G401 (cell line): Measurements from ENCODE around the gene SNAPC1. TPM values are rescaled to one million over a fixed set of nuclear protein-coding genes. Genes with fewer than 3 reads are reported as not detected.
A peak's percentile ranks its signal among the peaks of the same experiment; 100 is the strongest.
"Not testable (repeated sequence)": the region's sequence is repeated elsewhere in the genome, so short reads cannot be mapped to it uniquely, and the experiment has no call there.

Source experiments
- DNase-seq: peaks from one replicate; pipeline ENCODE4 v3.0.0-alpha.2; 2015; ENCODE audit warnings: low spot score
- in situ Hi-C: cut with HindIII; loops from 2 replicates; pipeline ENCODE4 v1.10.0; 2016; ENCODE audit warnings: low sequenced_read_pairs, mixed read lengths
- total RNA-seq: library from RNA; depleted of rRNA; stranded (reverse); fragments of >200 nt; shearing (Covaris generic); gene quantifications from 2 replicates; pipeline ENCODE4 v1.2.3, GENCODE V29; 2014

SNAPC1 gene
- total RNA-seq, 1 experiment from 2014 or later, result 13.1 TPM

- in situ Hi-C loops, result no loop called here
- DNase-seq, result no peak
Observed at GRCh38 chr14:61747342-61747741, 14.9 kb upstream of the SNAPC1 start.

- DNase-seq, result no peak
- in situ Hi-C loops, result no loop called here
Observed at GRCh38 chr14:61749264-61749663, 13.0 kb upstream of the SNAPC1 start.

GRCh38 chr14:61749867-61750266, 12.4 kb upstream of the SNAPC1 start:
- no peak for DNase-seq
- in situ Hi-C loops, result no loop called here

GRCh38 chr14:61750708-61751474, 11.3 kb upstream of the SNAPC1 start:
- in situ Hi-C loops, result no loop called here
- peak; percentile 62 for DNase-seq

GRCh38 chr14:61751475-61751989, 10.7 kb upstream of the SNAPC1 start:
- in situ Hi-C loops, result no loop called here

GRCh38 chr14:61752626-61753025, 9.6 kb upstream of the SNAPC1 start:
- in situ Hi-C loops, result no loop called here
- DNase-seq, result no peak

More at GRCh38 chr14:61751475-61751989, 10.7 kb upstream of the SNAPC1 start:
- no peak for DNase-seq

GRCh38 chr14:61753631-61754030, 8.6 kb upstream of the SNAPC1 start:
- DNase-seq, result no peak
- in situ Hi-C loops, result no loop called here

- in situ Hi-C loops, result no loop called here
- no peak for DNase-seq
Observed at GRCh38 chr14:61754627-61755381, 7.4 kb upstream of the SNAPC1 start.

- DNase-seq, in situ Hi-C loops: not testable (repeated sequence)
Observed at GRCh38 chr14:61755382-61755742, 6.9 kb upstream of the SNAPC1 start.

- DNase-seq, result no peak
- in situ Hi-C loops, result no loop called here
Observed at GRCh38 chr14:61756135-61756534, 6.1 kb upstream of the SNAPC1 start.

GRCh38 chr14:61759878-61760277, 2.3 kb upstream of the SNAPC1 start:
- no peak for DNase-seq
- in situ Hi-C loops, result no loop called here

- no peak for DNase-seq
- in situ Hi-C loops, result no loop called here
Observed at GRCh38 chr14:61761557-61761956, 663 bp upstream of the SNAPC1 start.

- in situ Hi-C loops, result no loop called here
- DNase-seq, result no peak
Observed at GRCh38 chr14:61764342-61765122, 2.3 kb downstream of the SNAPC1 start.

GRCh38 chr14:61765225-61765943, 3.2 kb downstream of the SNAPC1 start:
- no peak for DNase-seq
- in situ Hi-C loops, result no loop called here

GRCh38 chr14:61766151-61766550, 3.9 kb downstream of the SNAPC1 start:
- in situ Hi-C loops, result no loop called here
- DNase-seq, result no peak

GRCh38 chr14:61768240-61768639, 6.0 kb downstream of the SNAPC1 start:
- in situ Hi-C loops, result no loop called here
- no peak for DNase-seq

GRCh38 chr14:61769893-61770292, 7.7 kb downstream of the SNAPC1 start:
- in situ Hi-C loops, result no loop called here
- DNase-seq, result no peak

GRCh38 chr14:61774861-61775260, 12.6 kb downstream of the SNAPC1 start:
- DNase-seq, result no peak
- in situ Hi-C loops, result no loop called here

GRCh38 chr14:61780125-61780524, 17.9 kb downstream of the SNAPC1 start:
- in situ Hi-C loops, result no loop called here
- DNase-seq, result no peak
